ENCODE measurements around the gene EGF.

EGF gene

GRCh38 chr4:109981936-109982335 is 69.3 kb downstream of the EGF start:
- no peak overlapping the region for H3K4me3 ChIP-seq (ENCODE audit: low read length)
- DNase-seq (ENCODE audit: low read depth) = no peak
- no peak for TF ChIP-seq CTCF (conservative IDR thresholded peaks at IDR 0.05; ENCODE audit: low read depth, low read length)

- H3K4me3 ChIP-seq (ENCODE audit: low read length) = no peak overlapping the region
- no peak for TF ChIP-seq CTCF (conservative IDR thresholded peaks at IDR 0.05; ENCODE audit: low read depth, low read length)
- DNase-seq (ENCODE audit: low read depth) = no peak
These were observed 69.8 kb downstream of the EGF start for GRCh38 chr4:109982521-109982920.

- no peak for DNase-seq (ENCODE audit: low read depth)
- no peak for TF ChIP-seq CTCF (conservative IDR thresholded peaks at IDR 0.05; ENCODE audit: low read depth, low read length)
- no peak overlapping the region for H3K4me3 ChIP-seq (ENCODE audit: low read length)
These were observed 73.6 kb downstream of the EGF start for GRCh38 chr4:109985993-109986974.

GRCh38 chr4:109989044-109989443 is 76.4 kb downstream of the EGF start:
- H3K4me3 ChIP-seq (ENCODE audit: low read length) = no peak overlapping the region
- no peak for DNase-seq (ENCODE audit: low read depth)
- no peak for TF ChIP-seq CTCF (conservative IDR thresholded peaks at IDR 0.05; ENCODE audit: low read depth, low read length)

- no peak for TF ChIP-seq CTCF (conservative IDR thresholded peaks at IDR 0.05; ENCODE audit: low read depth, low read length)
- H3K4me3 ChIP-seq (ENCODE audit: low read length) = no peak overlapping the region
- no peak for DNase-seq (ENCODE audit: low read depth)
These were observed 76.9 kb downstream of the EGF start for GRCh38 chr4:109989618-109990017.

- no peak for DNase-seq (ENCODE audit: low read depth)
- no peak for TF ChIP-seq CTCF (conservative IDR thresholded peaks at IDR 0.05; ENCODE audit: low read depth, low read length)
- H3K4me3 ChIP-seq (ENCODE audit: low read length) = no peak overlapping the region
These were observed 77.9 kb downstream of the EGF start for GRCh38 chr4:109990261-109991257.
